HepG2 (cell line): ENCODE data around the gene VASN. TPM values are rescaled to one million over a fixed set of nuclear protein-coding genes. Genes with fewer than 3 reads are reported as not detected.
A peak's percentile ranks its signal among the peaks of the same experiment; 100 is the strongest.

Experiments
- FOXK2 ChIP-seq: fragments of 450-650 bp; IDR thresholded peaks from 2 replicates; pipeline ENCODE4 v1.6.1; 2016
- FOXP1 ChIP-seq, 2 experiments: fragments of 450-650 bp in 1 of 2; IDR thresholded peaks; 2 replicates each; pipeline ENCODE4 v1.6.1; 2017 to 2018; ENCODE audit warnings: antibody characterized with exemption in 1 of 2
- HMG20A ChIP-seq: IDR thresholded peaks from 2 replicates; pipeline ENCODE4 v1.6.1; 2016; ENCODE audit warnings: borderline replicate concordance
- JARID2 ChIP-seq: sonication (generic); formaldehyde crosslinking; IDR thresholded peaks from 2 replicates; pipeline ENCODE4 v1.8.1; 2023; ENCODE audit warnings: missing genetic modification reagents, inconsistent platforms; ENCODE audit not compliant: insufficient replicate concordance
- KDM2A ChIP-seq: sonication (generic); formaldehyde crosslinking; IDR thresholded peaks from 2 replicates; pipeline ENCODE4 v1.4.0; 2020; ENCODE audit warnings: low read depth, missing genetic modification reagents, borderline replicate concordance
- MAFF ChIP-seq: IDR thresholded peaks from 2 replicates; pipeline ENCODE4 v1.6.1; 2011; ENCODE audit warnings: low read depth, low read length, improper control_type of control experiment
- ONECUT2 ChIP-seq: sonication (generic); formaldehyde crosslinking; IDR thresholded peaks from 2 replicates; pipeline ENCODE4 v1.4.0; 2020; ENCODE audit warnings: missing genetic modification reagents
- PHF20 ChIP-seq: sonication (generic); formaldehyde crosslinking; IDR thresholded peaks from 2 replicates; pipeline ENCODE4 v1.5.0; 2020; ENCODE audit warnings: mild to moderate bottlenecking, missing genetic modification reagents
- SMC3 ChIP-seq: IDR thresholded peaks from 2 replicates; pipeline ENCODE4 v1.6.1; 2011; ENCODE audit warnings: low read length, improper control_type of control experiment
- SNAI1 ChIP-seq: sonication (generic); formaldehyde crosslinking; IDR thresholded peaks from 2 replicates; pipeline ENCODE4 v1.5.0; 2020; ENCODE audit warnings: mild to moderate bottlenecking, missing genetic modification reagents, borderline replicate concordance
- SRY ChIP-seq: sonication (generic); formaldehyde crosslinking; IDR thresholded peaks from 2 replicates; pipeline ENCODE4 v1.8.0; 2022; ENCODE audit warnings: mild to moderate bottlenecking, missing genetic modification reagents
- WIZ ChIP-seq: sonication (generic); formaldehyde crosslinking; IDR thresholded peaks from 2 replicates; pipeline ENCODE4 v1.5.1; 2020; ENCODE audit warnings: mild to moderate bottlenecking, missing genetic modification reagents
- ZNF780A ChIP-seq: sonication (generic); formaldehyde crosslinking; IDR thresholded peaks from 2 replicates; pipeline ENCODE4 v1.8.0; 2022; ENCODE audit warnings: mild to moderate bottlenecking, missing genetic modification reagents, moderate library complexity
- polyA plus RNA-seq, 8 experiments: library from polyadenylated mRNA; depleted of rRNA in 3 of 8; stranded (reverse) in 7 of 8; unstranded in 1 of 8; fragments of >200 nt; fragmentation: Illumina TruSeq in 4 of 8; extraction: Trizol in 4 of 8; gene quantifications; 2 replicates each; pipeline versions ENCODE4 v1.2.1 to v1.2.3, GENCODE V29; 2011 to 2016; ENCODE audit warnings: low read depth in 4 of 8, missing spikeins in 1 of 8, mixed read lengths in 1 of 8; ENCODE audit not compliant: insufficient read depth in 1 of 8
- total RNA-seq, 5 experiments: library from RNA; depleted of rRNA; stranded (reverse); fragments of >200 nt; fragmentation: Illumina TruSeq; extraction: Trizol; gene quantifications; 2 replicates each; pipeline ENCODE4 v1.2.3, GENCODE V29; 2016; ENCODE audit warnings: low read depth in 1 of 5
- TF ChIP-seq, protein P1 (sequence below): IDR thresholded peaks from 2 replicates; pipeline ENCODE4 v1.6.1; 2016; ENCODE audit warnings: missing biosample characterization, missing genetic modification reagents, low read depth
- TF ChIP-seq, protein P2 (sequence below): sonication (generic); formaldehyde crosslinking; IDR thresholded peaks from 2 replicates; pipeline ENCODE4 v1.4.0; 2020; ENCODE audit warnings: missing genetic modification reagents
- TF ChIP-seq, protein P3 (sequence below), 2 experiments: fragments of 450-650 bp in 1 of 2; sonication (generic) in 1 of 2; formaldehyde crosslinking in 1 of 2; IDR thresholded peaks; 2 replicates each; pipeline versions ENCODE4 v1.6.1 to v1.8.0; 2016 to 2022; ENCODE audit warnings: antibody characterized with exemption in 1 of 2, mild to moderate bottlenecking in 1 of 2, missing genetic modification reagents in 1 of 2

Gene VASN
- total and polyA plus RNA-seq, 2 of the 13 experiments (the other 11 are each of a cell fraction or from before 2014, with no cell fraction given) = 8.4 to 18.2 TPM

DNA sequence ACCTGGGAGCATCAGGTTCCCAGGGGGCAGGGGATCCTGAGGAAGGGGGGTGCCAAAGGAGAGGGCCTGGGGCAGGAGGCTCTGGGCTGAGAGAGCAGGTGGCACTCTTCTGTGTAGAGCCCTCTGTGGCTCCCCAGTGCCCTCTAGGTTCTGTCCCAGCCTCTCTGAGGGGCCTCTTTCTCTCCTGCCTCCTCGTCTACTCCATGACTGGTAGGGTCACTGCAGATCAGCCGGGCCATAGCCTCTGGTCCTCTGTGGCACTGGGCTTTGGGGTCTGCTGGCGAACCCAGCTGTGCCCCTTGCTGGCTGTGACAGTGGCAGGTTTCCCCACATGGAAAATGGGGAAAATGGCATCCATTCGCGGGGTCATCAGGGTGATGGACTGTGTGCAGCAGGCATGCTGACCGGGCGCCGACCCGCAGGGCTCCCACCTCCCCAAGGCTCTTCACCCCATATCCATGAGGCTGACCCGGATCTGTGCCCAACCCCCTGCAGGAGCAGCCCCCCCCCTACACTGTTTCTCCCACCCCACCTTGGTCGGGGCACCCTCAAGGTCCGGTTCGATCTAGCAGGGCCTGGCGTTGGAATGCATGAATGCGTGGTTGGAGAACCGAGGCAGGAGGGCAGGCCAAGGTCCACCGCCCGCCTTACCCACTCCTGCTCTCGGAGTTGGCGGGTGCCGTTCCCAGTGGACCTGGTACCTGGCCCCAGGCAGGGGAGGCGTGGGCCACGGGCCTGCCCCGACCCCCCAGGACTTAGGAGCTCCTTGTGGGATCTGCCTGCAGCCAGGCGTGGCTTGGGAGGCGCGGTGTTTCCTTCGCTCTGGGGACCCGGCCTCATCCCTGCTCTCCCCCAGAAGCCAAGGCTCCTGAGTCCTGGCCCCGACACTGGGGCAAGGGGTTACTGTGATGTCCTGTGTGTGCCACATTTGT lies 49.3 kb upstream of the VASN start (continued):
- TF ChIP-seq JARID2 (CRISPR knock-in tag) (no peak), SRY (CRISPR knock-in tag) (0 out of 2 replicates have a peak, but pooled peaks have one; percentile 35), ONECUT2 (CRISPR knock-in tag) (no peak), MAFF (no peak), HMG20A (CRISPR knock-in tag) (no peak), FOXK2 (no peak), PHF20 (no peak), SNAI1 (CRISPR knock-in tag) (no peak), SMC3 (no peak), ZNF780A (CRISPR knock-in tag) (no peak), FOXP1 (IDR thresholded peaks at IDR 0.05) (no peak), FOXP1 (CRISPR knock-in tag; IDR thresholded peaks at IDR 0.05) (no peak), WIZ (CRISPR knock-in tag) (no peak), KDM2A (CRISPR knock-in tag) (peak; percentile 46; the same call in 1 of the 2 replicates)
- TF ChIP-seq, protein P1, sequence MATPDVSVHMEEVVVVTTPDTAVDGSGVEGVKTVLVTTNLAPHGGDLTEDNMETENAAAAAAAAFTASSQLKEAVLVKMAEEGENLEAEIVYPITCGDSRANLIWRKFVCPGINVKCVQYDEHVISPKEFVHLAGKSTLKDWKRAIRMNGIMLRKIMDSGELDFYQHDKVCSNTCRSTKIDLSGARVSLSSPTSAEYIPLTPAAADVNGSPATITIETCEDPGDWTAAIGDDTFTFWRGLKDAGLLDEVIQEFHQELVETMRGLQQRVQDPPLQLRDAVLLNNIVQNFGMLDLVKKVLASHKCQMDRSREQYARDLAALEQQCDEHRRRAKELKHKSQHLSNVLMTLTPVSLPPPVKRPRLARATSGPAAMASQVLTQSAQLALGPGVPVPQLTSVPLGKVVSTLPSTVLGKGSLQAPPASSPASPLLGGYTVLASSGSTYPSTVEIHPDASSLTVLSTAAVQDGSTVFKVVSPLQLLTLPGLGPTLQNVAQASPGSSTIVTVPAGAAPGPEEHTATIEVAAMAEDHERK (CRISPR knock-in tag) = no peak
- TF ChIP-seq, protein P2, sequence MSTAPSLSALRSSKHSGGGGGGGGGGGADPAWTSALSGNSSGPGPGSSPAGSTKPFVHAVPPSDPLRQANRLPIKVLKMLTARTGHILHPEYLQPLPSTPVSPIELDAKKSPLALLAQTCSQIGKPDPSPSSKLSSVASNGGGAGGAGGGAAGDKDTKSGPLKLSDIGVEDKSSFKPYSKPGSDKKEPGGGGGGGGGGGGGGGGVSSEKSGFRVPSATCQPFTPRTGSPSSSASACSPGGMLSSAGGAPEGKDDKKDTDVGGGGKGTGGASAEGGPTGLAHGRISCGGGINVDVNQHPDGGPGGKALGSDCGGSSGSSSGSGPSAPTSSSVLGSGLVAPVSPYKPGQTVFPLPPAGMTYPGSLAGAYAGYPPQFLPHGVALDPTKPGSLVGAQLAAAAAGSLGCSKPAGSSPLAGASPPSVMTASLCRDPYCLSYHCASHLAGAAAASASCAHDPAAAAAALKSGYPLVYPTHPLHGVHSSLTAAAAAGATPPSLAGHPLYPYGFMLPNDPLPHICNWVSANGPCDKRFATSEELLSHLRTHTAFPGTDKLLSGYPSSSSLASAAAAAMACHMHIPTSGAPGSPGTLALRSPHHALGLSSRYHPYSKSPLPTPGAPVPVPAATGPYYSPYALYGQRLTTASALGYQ (CRISPR knock-in tag) = no peak
- TF ChIP-seq, protein P3, sequence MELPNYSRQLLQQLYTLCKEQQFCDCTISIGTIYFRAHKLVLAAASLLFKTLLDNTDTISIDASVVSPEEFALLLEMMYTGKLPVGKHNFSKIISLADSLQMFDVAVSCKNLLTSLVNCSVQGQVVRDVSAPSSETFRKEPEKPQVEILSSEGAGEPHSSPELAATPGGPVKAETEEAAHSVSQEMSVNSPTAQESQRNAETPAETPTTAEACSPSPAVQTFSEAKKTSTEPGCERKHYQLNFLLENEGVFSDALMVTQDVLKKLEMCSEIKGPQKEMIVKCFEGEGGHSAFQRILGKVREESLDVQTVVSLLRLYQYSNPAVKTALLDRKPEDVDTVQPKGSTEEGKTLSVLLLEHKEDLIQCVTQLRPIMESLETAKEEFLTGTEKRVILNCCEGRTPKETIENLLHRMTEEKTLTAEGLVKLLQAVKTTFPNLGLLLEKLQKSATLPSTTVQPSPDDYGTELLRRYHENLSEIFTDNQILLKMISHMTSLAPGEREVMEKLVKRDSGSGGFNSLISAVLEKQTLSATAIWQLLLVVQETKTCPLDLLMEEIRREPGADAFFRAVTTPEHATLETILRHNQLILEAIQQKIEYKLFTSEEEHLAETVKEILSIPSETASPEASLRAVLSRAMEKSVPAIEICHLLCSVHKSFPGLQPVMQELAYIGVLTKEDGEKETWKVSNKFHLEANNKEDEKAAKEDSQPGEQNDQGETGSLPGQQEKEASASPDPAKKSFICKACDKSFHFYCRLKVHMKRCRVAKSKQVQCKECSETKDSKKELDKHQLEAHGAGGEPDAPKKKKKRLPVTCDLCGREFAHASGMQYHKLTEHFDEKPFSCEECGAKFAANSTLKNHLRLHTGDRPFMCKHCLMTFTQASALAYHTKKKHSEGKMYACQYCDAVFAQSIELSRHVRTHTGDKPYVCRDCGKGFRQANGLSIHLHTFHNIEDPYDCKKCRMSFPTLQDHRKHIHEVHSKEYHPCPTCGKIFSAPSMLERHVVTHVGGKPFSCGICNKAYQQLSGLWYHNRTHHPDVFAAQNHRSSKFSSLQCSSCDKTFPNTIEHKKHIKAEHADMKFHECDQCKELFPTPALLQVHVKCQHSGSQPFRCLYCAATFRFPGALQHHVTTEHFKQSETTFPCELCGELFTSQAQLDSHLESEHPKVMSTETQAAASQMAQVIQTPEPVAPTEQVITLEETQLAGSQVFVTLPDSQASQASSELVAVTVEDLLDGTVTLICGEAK (IDR thresholded peaks at IDR 0.05) = no peak
- TF ChIP-seq, protein P3 (CRISPR knock-in tag; IDR thresholded peaks at IDR 0.05) = no peak
